ENCODE results near the gene SUCLG2.

DNA sequence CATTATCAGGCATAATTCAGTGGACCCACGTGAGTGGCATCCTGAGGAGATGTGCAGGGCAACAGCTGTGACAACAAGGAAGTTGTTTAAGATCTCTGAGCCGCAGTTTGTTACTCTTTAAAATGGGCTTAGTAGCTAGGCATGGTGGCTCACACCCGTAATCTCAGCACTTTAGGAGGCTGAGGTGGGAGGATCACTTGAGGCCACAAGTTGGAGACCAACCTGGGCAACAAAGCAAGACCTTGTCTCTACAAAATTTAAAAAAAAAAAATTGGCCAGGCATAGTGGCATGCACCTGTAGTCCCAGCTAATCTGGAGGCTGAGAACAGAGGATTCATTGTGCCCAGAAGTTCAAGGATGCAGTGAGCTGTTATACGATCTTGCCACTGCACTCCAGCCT, 12.2 kb downstream of the SUCLG2 start:
- TF ChIP-seq POLR2A (IDR thresholded peaks at IDR 0.05; ENCODE audit: low read depth, low read length) (no peak), POLR2AphosphoS5 (IDR thresholded peaks at IDR 0.05; ENCODE audit: low read depth, low read length) (no peak), TAF1 (IDR thresholded peaks at IDR 0.05; ENCODE audit: low read depth, low read length) (no peak)

Measured in GM12891 (cell line).